ENCODE measurements around the gene FSTL4. TPM values are rescaled to one million over a fixed set of nuclear protein-coding genes. Genes with fewer than 3 reads are reported as not detected.

Gene FSTL4
- total RNA-seq, 4 donors from 2014 or later = 5.1 to 8.3 (median 6.0) TPM

DNA sequence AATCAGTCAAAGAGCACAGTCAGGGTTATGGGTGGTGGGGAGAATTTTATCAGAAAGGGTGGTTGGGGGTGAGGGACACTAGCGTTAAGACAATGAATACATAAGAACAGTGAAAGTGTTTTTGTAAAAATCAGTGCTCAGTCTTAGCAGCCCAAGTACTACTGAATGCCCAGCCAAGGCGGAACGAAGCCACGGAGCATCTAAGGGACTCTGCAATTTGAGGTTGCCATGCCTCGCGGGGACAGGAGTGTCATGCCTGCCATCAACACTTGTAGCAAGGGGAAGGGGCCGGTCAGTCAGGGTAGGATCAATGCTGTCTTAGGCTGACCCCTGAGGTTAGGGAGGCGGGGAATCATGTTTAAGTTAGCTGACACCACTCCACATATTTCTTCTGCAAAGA lies 13.3 kb downstream of the FSTL4 start:
- intact Hi-C loops (cut with DNase I; ENCODE audit: low total_unique reads) = no loop called here
- H3K4me3 ChIP-seq (ENCODE audit: low read depth, poor library complexity, severe bottlenecking) = no peak overlapping the region
- peak in 1 of 2 donors; percentile 62 for DNase-seq (ENCODE audit: low spot score in 2 of 2)
- TF ChIP-seq, protein P1, sequence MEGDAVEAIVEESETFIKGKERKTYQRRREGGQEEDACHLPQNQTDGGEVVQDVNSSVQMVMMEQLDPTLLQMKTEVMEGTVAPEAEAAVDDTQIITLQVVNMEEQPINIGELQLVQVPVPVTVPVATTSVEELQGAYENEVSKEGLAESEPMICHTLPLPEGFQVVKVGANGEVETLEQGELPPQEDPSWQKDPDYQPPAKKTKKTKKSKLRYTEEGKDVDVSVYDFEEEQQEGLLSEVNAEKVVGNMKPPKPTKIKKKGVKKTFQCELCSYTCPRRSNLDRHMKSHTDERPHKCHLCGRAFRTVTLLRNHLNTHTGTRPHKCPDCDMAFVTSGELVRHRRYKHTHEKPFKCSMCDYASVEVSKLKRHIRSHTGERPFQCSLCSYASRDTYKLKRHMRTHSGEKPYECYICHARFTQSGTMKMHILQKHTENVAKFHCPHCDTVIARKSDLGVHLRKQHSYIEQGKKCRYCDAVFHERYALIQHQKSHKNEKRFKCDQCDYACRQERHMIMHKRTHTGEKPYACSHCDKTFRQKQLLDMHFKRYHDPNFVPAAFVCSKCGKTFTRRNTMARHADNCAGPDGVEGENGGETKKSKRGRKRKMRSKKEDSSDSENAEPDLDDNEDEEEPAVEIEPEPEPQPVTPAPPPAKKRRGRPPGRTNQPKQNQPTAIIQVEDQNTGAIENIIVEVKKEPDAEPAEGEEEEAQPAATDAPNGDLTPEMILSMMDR (IDR thresholded peaks at IDR 0.05) = no peak
- no peak for TF ChIP-seq POLR2A (IDR thresholded peaks at IDR 0.05)
- 91 to 94% methylated on average over 8 of the region's 8 CpGs for WGBS, 2 donors

- DNase-seq (ENCODE audit: low spot score in 2 of 2) = peak in 1 of 2 donors; percentile 78
- intact Hi-C loops (cut with DNase I; ENCODE audit: low total_unique reads) = no loop called here
- TF ChIP-seq, protein P1 (IDR thresholded peaks at IDR 0.05) = no peak
- TF ChIP-seq POLR2A (IDR thresholded peaks at IDR 0.05) = no peak
- WGBS, 2 donors = 77 to 92% methylated on average over 5 of the region's 5 CpGs
- H3K4me3 ChIP-seq (ENCODE audit: low read depth, poor library complexity, severe bottlenecking) = no peak overlapping the region
These were observed 16.3 kb downstream of the FSTL4 start for GRCh38 chr5:133596049-133596448.

DNA sequence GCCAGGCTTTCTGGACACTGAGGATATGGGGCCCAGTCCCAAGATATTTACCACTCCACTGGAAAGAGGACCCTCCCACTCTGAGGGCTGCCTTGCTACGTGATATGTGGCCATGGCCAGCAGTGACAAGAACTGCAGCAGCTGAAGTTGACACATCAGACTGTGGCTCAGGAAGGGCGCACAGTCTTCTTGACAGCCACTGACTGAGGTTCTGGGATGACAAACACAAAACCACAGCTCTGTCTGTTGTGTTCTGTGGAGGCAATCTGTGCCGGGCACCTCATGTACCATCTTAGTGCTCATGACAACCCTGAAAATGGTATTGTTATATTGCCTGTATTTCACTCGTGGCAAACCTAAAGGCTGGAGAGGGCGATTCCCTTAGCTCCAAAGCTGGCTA lies 16.9 kb downstream of the FSTL4 start:
- no peak for DNase-seq (ENCODE audit: low spot score in 2 of 2)
- intact Hi-C loops (cut with DNase I; ENCODE audit: low total_unique reads) = no loop called here
- no peak for TF ChIP-seq POLR2A (IDR thresholded peaks at IDR 0.05)
- TF ChIP-seq, protein P1 (IDR thresholded peaks at IDR 0.05) = no peak
- H3K4me3 ChIP-seq (ENCODE audit: low read depth, poor library complexity, severe bottlenecking) = no peak overlapping the region
- 75 to 81% methylated on average over 5 of the region's 5 CpGs for WGBS, 2 donors

- H3K4me3 ChIP-seq (ENCODE audit: low read depth, poor library complexity, severe bottlenecking) = no peak overlapping the region
- no peak for TF ChIP-seq POLR2A (IDR thresholded peaks at IDR 0.05)
- TF ChIP-seq, protein P1 (IDR thresholded peaks at IDR 0.05) = no peak
- DNase-seq (ENCODE audit: low spot score in 2 of 2) = no peak
- WGBS, 2 donors = 56 to 89% methylated on average over 1 of the region's 1 CpG
- intact Hi-C loops (cut with DNase I; ENCODE audit: low total_unique reads) = no loop called here
These were observed 23.1 kb downstream of the FSTL4 start for GRCh38 chr5:133589286-133589685.

DNA sequence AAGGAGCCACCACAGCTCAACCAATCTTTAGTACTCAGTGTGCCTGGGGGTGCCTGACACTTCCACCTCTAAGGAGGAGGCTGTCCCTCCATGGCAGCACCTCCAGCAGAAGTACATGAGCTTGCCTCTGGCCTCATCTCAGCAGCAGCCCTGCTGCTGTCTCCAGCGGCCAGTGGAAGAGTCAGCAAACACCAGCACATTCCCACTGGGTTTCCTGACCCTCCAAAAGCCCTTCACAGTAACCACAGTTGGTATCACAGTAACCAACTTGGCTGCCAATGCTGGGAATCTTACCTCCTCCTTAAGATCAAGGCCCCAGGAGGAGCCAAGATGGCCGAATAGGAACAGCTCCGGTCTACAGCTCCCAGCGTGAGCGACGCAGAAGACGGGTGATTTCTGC lies 29.4 kb downstream of the FSTL4 start:
- H3K4me3 ChIP-seq (ENCODE audit: low read depth, poor library complexity, severe bottlenecking) = no peak overlapping the region
- 60 to 98% methylated on average over 1 to 7 of the region's 7 CpGs for WGBS, 2 donors
- intact Hi-C loops (cut with DNase I; ENCODE audit: low total_unique reads) = no loop called here
- no peak for DNase-seq (ENCODE audit: low spot score in 2 of 2)
- TF ChIP-seq, protein P1 (IDR thresholded peaks at IDR 0.05) = no peak
- no peak for TF ChIP-seq POLR2A (IDR thresholded peaks at IDR 0.05)

- TF ChIP-seq, protein P1 (IDR thresholded peaks at IDR 0.05) = no peak
- TF ChIP-seq POLR2A (IDR thresholded peaks at IDR 0.05) = no peak
- intact Hi-C loops (cut with DNase I; ENCODE audit: low total_unique reads) = no loop called here
- peak in 1 of 2 donors; percentile 83 for DNase-seq (ENCODE audit: low spot score in 2 of 2)
- no peak overlapping the region for H3K4me3 ChIP-seq (ENCODE audit: low read depth, poor library complexity, severe bottlenecking)
- WGBS, 2 donors = 67 to 68% methylated on average over 5 of the region's 5 CpGs
These were observed 30.4 kb downstream of the FSTL4 start for GRCh38 chr5:133581918-133582317.

Data from lower leg skin (tissue), 4 donors.